ENCODE measurements around the gene TMEM190. TPM values are rescaled to one million over a fixed set of nuclear protein-coding genes. Genes with fewer than 3 reads are reported as not detected.

Gene TMEM190
- total RNA-seq, 4 donors from 2014 or later, result not detected

- Histone ChIP-seq H3K4me1 (peaks cover 14 to 16% of the 10 kb centered on the region in 2 donors), H3K27me3 (no peaks in the 10 kb centered on the region), H3K27ac (no peak overlapping the region), H3K9me3 (no peaks in the 10 kb centered on the region), H3K36me3 (peaks cover 6 to 9% of the 10 kb centered on the region in 2 donors), H3K4me3 (replicated peaks in 1 of 3) (no peak overlapping the region)
- WGBS, 2 donors, result 88 to 95% methylated on average over 8 of the region's 9 CpGs
- no peak for DNase-seq
- TF ChIP-seq POLR2A (IDR thresholded peaks at IDR 0.05) (no peak), CTCF (IDR thresholded peaks at IDR 0.05) (no peak)
- intact Hi-C loops (cut with DNase I), result no loop called here
These were observed 32.2 kb upstream of the TMEM190 start for GRCh38 chr19:55344444-55344843.

- peaks cover 6 to 9% of the 10 kb centered on the region in 2 donors for H3K36me3 ChIP-seq
- H3K27ac ChIP-seq, result no peak overlapping the region
- TF ChIP-seq POLR2A (IDR thresholded peaks at IDR 0.05), result no peak
- TF ChIP-seq CTCF (IDR thresholded peaks at IDR 0.05), result no peak
- no peaks in the 10 kb centered on the region for H3K27me3 ChIP-seq
- WGBS, 2 donors, result 91 to 92% methylated on average over 20 to 22 of the region's 22 CpGs
- H3K4me1 ChIP-seq, result peaks cover 13 to 14% of the 10 kb centered on the region in 2 donors
- intact Hi-C loops (cut with DNase I), result no loop called here
- H3K9me3 ChIP-seq, result no peaks in the 10 kb centered on the region
- no peak overlapping the region for H3K4me3 ChIP-seq (replicated peaks in 1 of 3)
- DNase-seq, result no peak
These were observed 31.4 kb upstream of the TMEM190 start for GRCh38 chr19:55345101-55345817.

GRCh38 chr19:55345818-55346724 lies 30.6 kb upstream of the TMEM190 start:
- Histone ChIP-seq H3K4me1 (peaks cover 5 to 6% of the 10 kb centered on the region in 2 donors), H3K27me3 (no peaks in the 10 kb centered on the region), H3K36me3 (peaks cover 6 to 9% of the 10 kb centered on the region in 2 donors), H3K4me3 (replicated peaks in 1 of 3) (no peak overlapping the region), H3K27ac (no peak overlapping the region), H3K9me3 (no peaks in the 10 kb centered on the region)
- no peak for DNase-seq
- TF ChIP-seq POLR2A (IDR thresholded peaks at IDR 0.05) (no peak), CTCF (IDR thresholded peaks at IDR 0.05) (no peak)
- intact Hi-C loops (cut with DNase I), result no loop called here
- 89 to 92% methylated on average over 29 to 33 of the region's 43 CpGs for WGBS, 2 donors

DNA sequence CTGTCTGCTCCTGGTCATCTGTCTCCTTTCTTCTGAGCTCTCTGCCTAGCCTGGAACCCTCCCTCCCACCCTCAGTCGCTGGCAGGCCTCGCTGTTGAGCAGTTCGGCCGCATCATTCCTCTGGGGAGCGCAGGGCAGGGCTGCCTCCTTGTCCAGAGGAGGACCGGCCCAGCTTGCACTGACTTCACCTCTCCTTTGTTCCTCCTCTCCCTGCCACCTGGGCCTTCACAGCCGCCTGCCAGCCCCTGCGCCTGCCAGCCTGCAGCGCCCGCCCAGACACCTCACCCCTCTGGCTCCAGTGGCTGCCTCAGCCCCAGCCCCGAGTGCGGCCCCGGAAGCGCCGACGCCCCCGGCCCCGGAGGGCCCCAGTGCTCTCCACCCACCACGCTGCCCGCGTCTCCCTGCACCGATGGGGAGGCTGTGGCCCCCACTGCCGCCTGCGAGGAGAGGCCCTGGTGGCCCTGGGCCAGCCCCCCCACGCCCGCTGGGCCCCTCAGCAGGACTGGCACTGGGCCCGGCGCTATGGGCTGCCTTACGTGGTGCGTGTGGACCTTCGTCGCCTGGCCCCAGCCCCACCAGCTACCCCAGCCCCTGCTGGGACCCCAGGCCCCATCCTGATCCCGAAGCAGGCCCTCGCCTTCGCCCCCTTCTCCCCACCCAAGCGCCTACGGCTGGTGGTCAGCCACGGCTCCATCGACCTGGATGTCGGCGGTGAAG lies 29.7 kb upstream of the TMEM190 start:
- no peaks in the 10 kb centered on the region for H3K27me3 ChIP-seq
- H3K4me3 ChIP-seq (replicated peaks in 1 of 3), result no peak overlapping the region
- H3K36me3 ChIP-seq, result peaks cover 6 to 9% of the 10 kb centered on the region in 2 donors
- 84 to 93% methylated on average over 21 to 24 of the region's 41 CpGs for WGBS, 2 donors
- TF ChIP-seq CTCF (IDR thresholded peaks at IDR 0.05), result no peak
- TF ChIP-seq POLR2A (IDR thresholded peaks at IDR 0.05), result no peak
- intact Hi-C loops (cut with DNase I), result no loop called here
- DNase-seq, result no peak
- no peaks in the 10 kb centered on the region for H3K9me3 ChIP-seq
- no peak overlapping the region for H3K27ac ChIP-seq
- no peaks in the 10 kb centered on the region for H3K4me1 ChIP-seq
